Mammary epithelial cell (primary cell): ENCODE data around the gene C1orf159.

ENCODE experiments used
- EZH2 ChIP-seq: IDR thresholded peaks from 2 replicates; pipeline ENCODE4 v1.6.1; 2012; ENCODE audit warnings: low read length, inconsistent platforms, borderline replicate concordance
- TF ChIP-seq, protein P1 (sequence below), 2 donors: IDR thresholded peaks in 1 of 2; conservative IDR thresholded peaks in 1 of 2; 2 replicates each; pipeline ENCODE4 v1.5.1; 2011 to 2012; ENCODE audit warnings: inconsistent platforms in 2 of 2, low read length in 2 of 2, mild to moderate bottlenecking in 2 of 2, control low read depth in 1 of 2, low read depth in 1 of 2; ENCODE audit not compliant: insufficient read depth in 1 of 2; ENCODE audit errors: extremely low read depth in 1 of 2

DNA sequence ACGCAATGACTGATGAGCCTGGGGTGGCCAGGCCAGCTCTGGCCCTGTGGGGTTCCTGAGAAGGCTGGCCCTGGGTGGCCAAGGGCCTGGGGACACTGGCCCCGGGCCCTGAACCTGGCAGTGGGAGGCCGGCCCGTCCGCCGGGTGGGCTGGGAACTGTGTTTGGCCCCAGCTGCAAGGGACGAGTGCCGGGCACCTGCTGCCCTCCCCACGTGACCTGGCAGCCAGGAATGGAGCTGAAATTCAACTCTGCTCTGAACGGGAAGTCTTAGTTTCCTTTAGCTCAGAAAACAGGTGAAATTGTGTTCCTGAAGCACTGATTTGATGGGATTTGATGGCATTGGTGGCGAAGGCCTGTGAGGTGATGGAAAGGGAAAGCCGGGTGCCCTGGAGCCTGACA, 49.6 kb upstream of the C1orf159 start:
- TF ChIP-seq, protein P1, sequence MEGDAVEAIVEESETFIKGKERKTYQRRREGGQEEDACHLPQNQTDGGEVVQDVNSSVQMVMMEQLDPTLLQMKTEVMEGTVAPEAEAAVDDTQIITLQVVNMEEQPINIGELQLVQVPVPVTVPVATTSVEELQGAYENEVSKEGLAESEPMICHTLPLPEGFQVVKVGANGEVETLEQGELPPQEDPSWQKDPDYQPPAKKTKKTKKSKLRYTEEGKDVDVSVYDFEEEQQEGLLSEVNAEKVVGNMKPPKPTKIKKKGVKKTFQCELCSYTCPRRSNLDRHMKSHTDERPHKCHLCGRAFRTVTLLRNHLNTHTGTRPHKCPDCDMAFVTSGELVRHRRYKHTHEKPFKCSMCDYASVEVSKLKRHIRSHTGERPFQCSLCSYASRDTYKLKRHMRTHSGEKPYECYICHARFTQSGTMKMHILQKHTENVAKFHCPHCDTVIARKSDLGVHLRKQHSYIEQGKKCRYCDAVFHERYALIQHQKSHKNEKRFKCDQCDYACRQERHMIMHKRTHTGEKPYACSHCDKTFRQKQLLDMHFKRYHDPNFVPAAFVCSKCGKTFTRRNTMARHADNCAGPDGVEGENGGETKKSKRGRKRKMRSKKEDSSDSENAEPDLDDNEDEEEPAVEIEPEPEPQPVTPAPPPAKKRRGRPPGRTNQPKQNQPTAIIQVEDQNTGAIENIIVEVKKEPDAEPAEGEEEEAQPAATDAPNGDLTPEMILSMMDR (conservative IDR thresholded peaks at IDR 0.05 in 1 of 2, IDR thresholded peaks at IDR 0.05 in 1 of 2; ENCODE audit: extremely low read depth in 1 of 2, insufficient read depth in 1 of 2, low read depth in 1 of 2, low read length in 2 of 2), result no peak
- no peak for TF ChIP-seq EZH2
